H1 (cell line): ENCODE measurements around the gene PTPRG. TPM values are rescaled to one million over a fixed set of nuclear protein-coding genes. Genes with fewer than 3 reads are reported as not detected.

ENCODE experiments used
- CTCF ChIA-PET: fragments of 300-600 bp; sonication (Branson Sonifier 250); formaldehyde crosslinking; loops from one replicate; lab custom pipeline; 2021; ENCODE audit not compliant: partially characterized antibody; lab: Charles Lee
- POLR2A ChIA-PET: fragments of 300-600 bp; sonication (Branson Sonifier 250); formaldehyde crosslinking; loops from one replicate; lab custom pipeline; 2021; ENCODE audit warnings: inconsistent platforms; ENCODE audit not compliant: partially characterized antibody; lab: Charles Lee
- DNase-seq, 2 experiments: peaks; one replicate each; pipeline versions ENCODE4 v3.0.0 to v3.0.0-alpha.2; 2010 to 2022; ENCODE audit warnings: low spot score in 2 of 2, low read depth in 1 of 2, mixed read lengths in 1 of 2
- FAIRE-seq: peaks from 2 replicates; lab custom pipeline; 2011; peaks lifted over from hg19 to GRCh38; lab: Jason Lieb, UNC
- H2AFZ ChIP-seq: 2 replicates; pipeline ENCODE4 v1.8.1; 2012; ENCODE audit warnings: low read length, inconsistent platforms
- H2AK5ac ChIP-seq: 2 replicates; pipeline ENCODE4 v1.6.1; 2013; ENCODE audit warnings: low read depth, low read length
- H2BK120ac ChIP-seq: replicated peaks from 2 replicates; pipeline ENCODE3; 2013; ENCODE audit warnings: low read depth, low read length, inconsistent platforms
- H2BK12ac ChIP-seq: 2 replicates; pipeline ENCODE4 v1.6.1; 2013; ENCODE audit warnings: low read depth, low read length
- H2BK15ac ChIP-seq: 2 replicates; pipeline ENCODE4 v1.6.1; 2013; ENCODE audit warnings: low read length
- H2BK20ac ChIP-seq: 2 replicates; pipeline ENCODE4 v1.6.1; 2013; ENCODE audit warnings: low read length
- H2BK5ac ChIP-seq: 2 replicates; pipeline ENCODE4 v1.6.1; 2013; ENCODE audit warnings: low read depth, low read length
- H3K14ac ChIP-seq: 2 replicates; pipeline ENCODE4 v1.6.1; 2013; ENCODE audit warnings: inconsistent platforms; ENCODE audit not compliant: insufficient read length
- H3K18ac ChIP-seq: 2 replicates; pipeline ENCODE4 v1.6.1; 2013; ENCODE audit warnings: low read length; ENCODE audit errors: extremely low read depth
- H3K23ac ChIP-seq: 2 replicates; pipeline ENCODE4 v1.6.1; 2013; ENCODE audit warnings: inconsistent platforms; ENCODE audit not compliant: insufficient read length
- H3K23me2 ChIP-seq: 2 replicates; pipeline ENCODE4 v1.6.1; 2013; ENCODE audit warnings: low read depth, low read length
- H3K27ac ChIP-seq: 2 replicates; pipeline ENCODE4 v1.6.1; 2011; ENCODE audit warnings: low read depth, low read length, inconsistent platforms
- H3K27me3 ChIP-seq, 4 experiments: replicated peaks in 1 of 4; 1 replicate in 1 of 4; 2 replicates in 3 of 4; pipeline versions ENCODE4 v1.6.1 to v1.8.1; 2011 to 2013; ENCODE audit warnings: low read length in 3 of 4, mild to moderate bottlenecking in 3 of 4, inconsistent platforms in 2 of 4, mixed read lengths in 2 of 4, moderate library complexity in 1 of 4; ENCODE audit not compliant: control insufficient read depth in 3 of 4, insufficient read depth in 3 of 4; ENCODE audit errors: extremely low read depth in 1 of 4
- H3K36me3 ChIP-seq, 4 experiments: 2 replicates each; pipeline versions ENCODE4 v1.6.1 to v1.8.1; 2011 to 2013; ENCODE audit warnings: mild to moderate bottlenecking in 4 of 4, low read length in 3 of 4, moderate library complexity in 2 of 4, control low read depth in 1 of 4, inconsistent platforms in 1 of 4; ENCODE audit not compliant: insufficient read depth in 4 of 4, control insufficient read depth in 2 of 4
- H3K4ac ChIP-seq: replicated peaks from 2 replicates; pipeline ENCODE3; 2013; ENCODE audit warnings: low read length, low read depth, mixed read lengths, inconsistent platforms; ENCODE audit not compliant: insufficient read length
- H3K4me1 ChIP-seq, 4 experiments: replicated peaks in 1 of 4; 1 replicate in 1 of 4; 2 replicates in 3 of 4; pipeline versions ENCODE4 v1.6.1 to v1.8.1; 2011 to 2013; ENCODE audit warnings: low read length in 3 of 4, inconsistent platforms in 2 of 4, mixed read lengths in 1 of 4; ENCODE audit not compliant: insufficient read depth in 4 of 4, control insufficient read depth in 3 of 4
- H3K4me2 ChIP-seq, 2 experiments: 2 replicates each; pipeline versions ENCODE4 v1.6.1 to v1.8.1; 2011 to 2013; ENCODE audit warnings: low read depth in 2 of 2, low read length in 2 of 2, control low read depth in 1 of 2, inconsistent platforms in 1 of 2, mild to moderate bottlenecking in 1 of 2; ENCODE audit not compliant: insufficient read depth in 1 of 2
- H3K4me3 ChIP-seq, 4 experiments: fragments of 200-600, 300-600 bp in 1 of 4; sonication (generic), shearing (Covaris generic), sonication (Bioruptor Twin) in 1 of 4; 2 replicates each; pipeline versions ENCODE4 v1.5.1 to v1.8.1; 2011 to 2016; ENCODE audit warnings: low read length in 4 of 4, low read depth in 3 of 4, control low read depth in 2 of 4, inconsistent platforms in 2 of 4, mild to moderate bottlenecking in 2 of 4, mixed read lengths in 1 of 4, moderate library complexity in 1 of 4; ENCODE audit not compliant: insufficient read depth in 2 of 4; ENCODE audit errors: extremely low read depth in 1 of 4
- H3K56ac ChIP-seq: replicated peaks from 2 replicates; pipeline ENCODE3; 2013; ENCODE audit warnings: low read depth, mild to moderate bottlenecking, mixed read lengths, low read length, inconsistent platforms; ENCODE audit not compliant: insufficient read length
- H3K79me1 ChIP-seq: 2 replicates; pipeline ENCODE4 v1.6.1; 2013; ENCODE audit warnings: low read depth, low read length, control low read depth
- H3K79me2 ChIP-seq, 2 experiments: 2 replicates each; pipeline versions ENCODE4 v1.6.1 to v1.8.1; 2012 to 2013; ENCODE audit warnings: low read length in 2 of 2, mild to moderate bottlenecking in 2 of 2, inconsistent platforms in 1 of 2; ENCODE audit not compliant: insufficient read depth in 2 of 2, control insufficient read depth in 1 of 2
- H3K9ac ChIP-seq, 4 experiments: replicated peaks in 1 of 4; 1 replicate in 1 of 4; 2 replicates in 3 of 4; pipeline versions ENCODE4 v1.6.1 to v1.8.1; 2011 to 2013; ENCODE audit warnings: low read depth in 3 of 4, low read length in 3 of 4, control low read depth in 2 of 4, mild to moderate bottlenecking in 2 of 4, moderate library complexity in 2 of 4, inconsistent platforms in 1 of 4; ENCODE audit errors: extremely low read depth in 1 of 4
- H3K9me3 ChIP-seq, 2 experiments: 2 replicates each; pipeline versions ENCODE4 v1.6.1 to v1.8.1; 2012 to 2013; ENCODE audit warnings: mild to moderate bottlenecking in 2 of 2, moderate library complexity in 2 of 2, control low read depth in 1 of 2, inconsistent platforms in 1 of 2, low read depth in 1 of 2, low read length in 1 of 2, mixed read lengths in 1 of 2; ENCODE audit not compliant: insufficient read depth in 2 of 2
- H4K20me1 ChIP-seq, 2 experiments: replicated peaks in 1 of 2; 2 replicates each; pipeline versions ENCODE3 to v1.8.1; 2011 to 2013; ENCODE audit warnings: inconsistent platforms in 2 of 2, low read length in 2 of 2, mild to moderate bottlenecking in 1 of 2; ENCODE audit not compliant: insufficient read depth in 2 of 2, control insufficient read depth in 1 of 2
- H4K5ac ChIP-seq: 2 replicates; pipeline ENCODE4 v1.6.1; 2013; ENCODE audit warnings: low read length, low read depth, mixed read lengths, inconsistent platforms; ENCODE audit not compliant: insufficient read length
- H4K8ac ChIP-seq: 2 replicates; pipeline ENCODE4 v1.8.0; 2013; ENCODE audit warnings: mild to moderate bottlenecking, moderate library complexity, low read length, inconsistent platforms; ENCODE audit not compliant: insufficient read depth; ENCODE audit errors: extremely low read depth
- H4K91ac ChIP-seq: replicated peaks from 2 replicates; pipeline ENCODE3; 2013; ENCODE audit warnings: low read length, mixed read lengths, inconsistent platforms; ENCODE audit not compliant: insufficient read length
- KDM4A ChIP-seq: IDR thresholded peaks from one replicate; pipeline ENCODE4 v1.7.1; 2012; ENCODE audit warnings: low read depth, mild to moderate bottlenecking, moderate library complexity, low read length, inconsistent platforms; ENCODE audit not compliant: severe bottlenecking
- MAX ChIP-seq: IDR thresholded peaks from 2 replicates; pipeline ENCODE4 v1.6.1; 2012; ENCODE audit warnings: inconsistent platforms
- SRF ChIP-seq: IDR thresholded peaks from 2 replicates; pipeline ENCODE4 v1.6.1; 2011; ENCODE audit warnings: mild to moderate bottlenecking, low read depth, low read length, moderate library complexity
- WGBS, 2 experiments: shearing (Covaris generic) in 1 of 2; methylation state at CpG; one replicate each; pipeline versions ENCODE4 v1.1.6 to v1.1.7; 2013 to 2015; ENCODE audit warnings: low lambda C conversion rate in 2 of 2, mixed read lengths in 2 of 2, inconsistent platforms in 1 of 2, low coverage in 1 of 2, missing lambda C conversion rate in 1 of 2; ENCODE audit not compliant: insufficient replicate concordance in 2 of 2, insufficient coverage in 1 of 2, insufficient read length in 1 of 2; ENCODE audit errors: extremely low coverage in 1 of 2, missing lambda C conversion rate in 1 of 2; 5-methylcytosine and 5-hydroxymethylcytosine counted together
- polyA plus RNA-seq, 7 experiments: library from polyadenylated mRNA; depleted of rRNA in 3 of 7; stranded (reverse) in 5 of 7; unstranded in 2 of 7; fragments of >200 nt in 5 of 7; fragments of 200-250 nt in 2 of 7; gene quantifications; 1 replicate in 5 of 7; 2 replicates in 1 of 7; 4 replicates in 1 of 7; pipeline versions ENCODE4 v1.2.1 to v1.2.3, GENCODE V29; 2011 to 2013; ENCODE audit warnings: missing spikeins in 2 of 7, mixed read lengths in 2 of 7
- total RNA-seq: library from RNA; stranded (reverse); fragmentation: NEBNext Ultra II Directional; extraction: Animal tissue kit (Norgen Biotek cat#: 25700); gene quantifications from 2 replicates; pipeline ENCODE4 v1.2.1, GENCODE V29; 2021

Gene PTPRG
- total and polyA plus RNA-seq, 2 of the 8 experiments (the other 6 are each of a cell fraction or from before 2014, with no cell fraction given), result 23.3 to 96.2 TPM

- no peaks in the 10 kb centered on the region for H3K23me2 ChIP-seq
- no peaks in the 10 kb centered on the region for H3K9me3 ChIP-seq
- ChIA-PET POLR2A (interaction anchor here (0.8 to 1.0 kb wide), 2 partner anchors 9 to 26 kb away, joined by 3 read pairs; no protein-coding TSS in a partner anchor), CTCF (interaction anchor here (0.9 to 1.0 kb wide), 2 partner anchors 13 to 21 kb away, joined by 3 read pairs; no protein-coding TSS in a partner anchor)
- no peaks in the 10 kb centered on the region; the same call in 1 of the 2 replicates for H3K79me1 ChIP-seq
- peaks cover 0 to 2% (median under 1%) of the 10 kb centered on the region in 4 experiments; a peak in 2 of 8 replicates for H3K36me3 ChIP-seq
- H2BK120ac ChIP-seq, result no peak overlapping the region
- no peak overlapping the region for H2BK20ac ChIP-seq
- H3K18ac ChIP-seq, result no peak overlapping the region
- H2BK15ac ChIP-seq, result no peak overlapping the region
- H3K4me3 ChIP-seq, result no peak overlapping the region
- no peak overlapping the region for H3K4me2 ChIP-seq
- H3K56ac ChIP-seq, result no peak overlapping the region
- no peak overlapping the region for H2BK12ac ChIP-seq
- H2BK5ac ChIP-seq, result no peak overlapping the region
- no peak overlapping the region for H3K23ac ChIP-seq
- no peak overlapping the region for H3K9ac ChIP-seq
- no peak overlapping the region for H2AK5ac ChIP-seq
- no peaks in the 10 kb centered on the region for H4K20me1 ChIP-seq
- H3K79me2 ChIP-seq, result no peaks in the 10 kb centered on the region
- no peak overlapping the region for H2AFZ ChIP-seq
- no peak for DNase-seq
- H3K14ac ChIP-seq, result no peak overlapping the region
- no peak overlapping the region for H3K4ac ChIP-seq
- H3K27ac ChIP-seq, result no peak overlapping the region
- no peak overlapping the region for H4K91ac ChIP-seq
- no peak overlapping the region for H4K5ac ChIP-seq
- no peak overlapping the region for H4K8ac ChIP-seq
- 90% methylated on average over 5 of the region's 5 CpGs; no CpG with 5 or more reads in 1 of the 2 experiments for whole genome bisulfite sequencing, 2 experiments
- peaks cover 0 to 2% (median 0%) of the 10 kb centered on the region in 4 experiments; a peak in 1 of 7 replicates for H3K4me1 ChIP-seq
- FAIRE-seq, result no peak
- TF ChIP-seq MAX, result no peak
- no peak for TF ChIP-seq SRF
- no peak for TF ChIP-seq KDM4A
- H3K27me3 ChIP-seq, result no peaks in the 10 kb centered on the region
Measured at GRCh38 chr3:62209101-62209500, 647.7 kb downstream of the PTPRG start.
